PFSK-1 (cell line): Measurements from ENCODE around the gene ADARB1.

Source experiments
- FOXP2 ChIP-seq: optimal IDR thresholded peaks from 2 replicates; pipeline ENCODE3; 2011; ENCODE audit warnings: borderline replicate concordance, control low read depth, inconsistent platforms; ENCODE audit not compliant: insufficient read depth; ENCODE audit errors: extremely low read length, extremely low read depth
- POLR2AphosphoS5 ChIP-seq: IDR thresholded peaks from 2 replicates; pipeline ENCODE4 v1.6.1; 2012; ENCODE audit warnings: low read depth, mild to moderate bottlenecking, control low read depth, low read length, moderate library complexity
- SIN3A ChIP-seq: IDR thresholded peaks from 2 replicates; pipeline ENCODE4 v1.6.1; 2012; ENCODE audit warnings: mild to moderate bottlenecking, low read length, moderate library complexity, borderline replicate concordance; ENCODE audit not compliant: insufficient read depth
- TAF1 ChIP-seq: IDR thresholded peaks from 2 replicates; pipeline ENCODE4 v1.6.1; 2012; ENCODE audit warnings: low read length, control low read depth, borderline replicate concordance; ENCODE audit not compliant: insufficient read depth
- TF ChIP-seq, protein P1 (sequence below), 2 experiments: IDR thresholded peaks; 2 replicates each; pipeline versions ENCODE4 v1.6.1 to v1.8.0; 2011 to 2012; ENCODE audit warnings: low read depth in 2 of 2, low read length in 2 of 2, control low read depth in 1 of 2, inconsistent platforms in 1 of 2, mild to moderate bottlenecking in 1 of 2, moderate library complexity in 1 of 2; ENCODE audit not compliant: insufficient read depth in 1 of 2

ADARB1 gene

DNA sequence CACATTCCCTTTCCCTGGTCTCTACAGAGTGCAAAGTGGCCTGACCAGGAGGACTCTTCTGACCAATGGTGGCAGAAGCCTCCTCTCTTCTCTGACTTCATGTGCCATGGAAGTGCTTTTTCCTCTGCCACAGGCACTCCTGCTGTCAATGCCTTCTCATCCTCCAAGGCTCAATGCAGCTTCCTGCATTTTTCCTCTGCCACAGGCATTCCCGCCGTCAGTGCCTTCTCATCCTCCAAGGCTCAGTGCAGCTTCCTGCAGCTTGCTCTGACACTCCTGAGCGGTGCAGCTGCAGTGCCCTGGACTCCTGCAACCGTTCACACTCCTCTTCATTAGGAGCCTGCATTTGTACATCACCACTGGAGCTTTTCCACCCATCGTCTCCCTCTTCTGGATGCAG, 4.7 kb upstream of the ADARB1 start:
- TF ChIP-seq, protein P1, sequence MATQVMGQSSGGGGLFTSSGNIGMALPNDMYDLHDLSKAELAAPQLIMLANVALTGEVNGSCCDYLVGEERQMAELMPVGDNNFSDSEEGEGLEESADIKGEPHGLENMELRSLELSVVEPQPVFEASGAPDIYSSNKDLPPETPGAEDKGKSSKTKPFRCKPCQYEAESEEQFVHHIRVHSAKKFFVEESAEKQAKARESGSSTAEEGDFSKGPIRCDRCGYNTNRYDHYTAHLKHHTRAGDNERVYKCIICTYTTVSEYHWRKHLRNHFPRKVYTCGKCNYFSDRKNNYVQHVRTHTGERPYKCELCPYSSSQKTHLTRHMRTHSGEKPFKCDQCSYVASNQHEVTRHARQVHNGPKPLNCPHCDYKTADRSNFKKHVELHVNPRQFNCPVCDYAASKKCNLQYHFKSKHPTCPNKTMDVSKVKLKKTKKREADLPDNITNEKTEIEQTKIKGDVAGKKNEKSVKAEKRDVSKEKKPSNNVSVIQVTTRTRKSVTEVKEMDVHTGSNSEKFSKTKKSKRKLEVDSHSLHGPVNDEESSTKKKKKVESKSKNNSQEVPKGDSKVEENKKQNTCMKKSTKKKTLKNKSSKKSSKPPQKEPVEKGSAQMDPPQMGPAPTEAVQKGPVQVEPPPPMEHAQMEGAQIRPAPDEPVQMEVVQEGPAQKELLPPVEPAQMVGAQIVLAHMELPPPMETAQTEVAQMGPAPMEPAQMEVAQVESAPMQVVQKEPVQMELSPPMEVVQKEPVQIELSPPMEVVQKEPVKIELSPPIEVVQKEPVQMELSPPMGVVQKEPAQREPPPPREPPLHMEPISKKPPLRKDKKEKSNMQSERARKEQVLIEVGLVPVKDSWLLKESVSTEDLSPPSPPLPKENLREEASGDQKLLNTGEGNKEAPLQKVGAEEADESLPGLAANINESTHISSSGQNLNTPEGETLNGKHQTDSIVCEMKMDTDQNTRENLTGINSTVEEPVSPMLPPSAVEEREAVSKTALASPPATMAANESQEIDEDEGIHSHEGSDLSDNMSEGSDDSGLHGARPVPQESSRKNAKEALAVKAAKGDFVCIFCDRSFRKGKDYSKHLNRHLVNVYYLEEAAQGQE (IDR thresholded peaks at IDR 0.05; ENCODE audit: insufficient read depth in 1 of 2, low read depth in 2 of 2, low read length in 2 of 2) = no peak
- no peak for TF ChIP-seq FOXP2
- no peak for TF ChIP-seq POLR2AphosphoS5

DNA sequence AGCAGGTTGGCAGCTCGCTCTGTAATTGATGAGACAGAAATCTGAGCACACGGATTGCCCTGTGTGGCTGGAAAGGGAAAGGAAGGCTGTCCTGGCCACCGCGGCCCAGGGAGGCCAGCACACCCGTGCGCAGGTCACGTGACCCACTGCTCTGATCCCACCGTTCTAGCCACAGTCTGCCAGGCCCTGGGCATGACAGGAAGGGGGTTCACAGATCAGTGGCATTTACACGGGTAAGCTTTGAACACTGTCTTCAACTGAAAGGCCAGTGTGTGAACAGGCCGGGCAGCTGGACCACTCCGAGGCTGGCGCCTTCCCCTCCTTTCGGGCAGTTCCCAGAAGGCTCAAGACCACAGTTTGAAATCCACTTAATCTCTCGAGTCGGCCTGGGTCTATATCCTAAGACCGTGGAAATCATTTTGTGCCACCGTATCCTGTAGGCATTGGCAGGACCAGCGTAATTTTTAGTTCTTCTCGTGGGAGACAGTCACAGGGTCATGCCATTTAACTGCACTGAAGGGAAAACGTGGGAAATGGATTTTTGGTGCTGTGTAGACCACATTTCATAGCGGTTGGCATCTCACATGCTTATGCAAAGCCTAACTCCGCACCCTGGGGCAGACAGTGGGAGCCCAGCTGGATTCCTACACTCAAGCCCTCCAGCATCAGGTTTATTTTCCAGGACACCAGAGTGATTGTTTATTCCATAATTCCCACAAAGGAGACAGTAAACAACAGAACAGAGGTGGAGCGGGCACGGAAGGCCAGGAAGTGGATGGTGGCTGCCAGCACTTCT, 3.1 kb upstream of the ADARB1 start:
- TF ChIP-seq FOXP2 (no peak), TAF1 (no peak), SIN3A (no peak), POLR2AphosphoS5 (no peak)
- TF ChIP-seq, protein P1 (IDR thresholded peaks at IDR 0.05; ENCODE audit: insufficient read depth in 1 of 2, low read depth in 2 of 2, low read length in 2 of 2) = no peak

GRCh38 chr21:45071874-45072737, 2.3 kb upstream of the ADARB1 start:
- TF ChIP-seq, protein P1 (IDR thresholded peaks at IDR 0.05; ENCODE audit: insufficient read depth in 1 of 2, low read depth in 2 of 2, low read length in 2 of 2) = no peak
- no peak for TF ChIP-seq FOXP2
- no peak for TF ChIP-seq TAF1
- TF ChIP-seq POLR2AphosphoS5 = no peak
- no peak for TF ChIP-seq SIN3A

DNA sequence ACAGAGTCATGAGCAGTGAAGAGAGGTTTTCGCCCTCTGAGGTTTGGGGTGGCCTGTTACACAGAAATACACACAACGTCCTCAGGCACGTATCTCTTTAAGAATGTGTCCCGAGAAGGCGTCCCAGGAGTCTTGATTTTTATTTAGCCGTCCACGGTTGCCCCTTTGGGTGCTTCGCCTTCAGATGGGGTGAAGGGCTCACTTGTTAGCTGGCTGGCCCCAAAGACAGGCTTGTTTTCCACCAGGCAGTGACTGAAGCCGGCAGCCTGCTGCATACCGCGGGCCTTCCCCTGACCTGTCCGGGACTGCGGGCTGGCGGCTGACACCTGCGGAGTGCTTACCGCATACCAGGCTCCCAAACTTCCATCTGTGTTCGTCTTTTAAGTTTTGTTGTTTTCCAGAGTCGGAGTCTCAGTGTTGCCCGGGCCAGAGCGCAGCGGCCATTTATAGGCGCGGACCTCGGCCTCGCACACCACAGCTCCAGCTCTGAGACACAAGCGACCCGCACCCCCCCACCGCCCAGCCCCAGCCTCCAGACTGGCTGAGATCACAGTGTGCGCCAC, 1.6 kb upstream of the ADARB1 start:
- no peak for TF ChIP-seq TAF1
- no peak for TF ChIP-seq SIN3A
- no peak for TF ChIP-seq POLR2AphosphoS5
- TF ChIP-seq, protein P1 (IDR thresholded peaks at IDR 0.05; ENCODE audit: insufficient read depth in 1 of 2, low read depth in 2 of 2, low read length in 2 of 2) = no peak
- no peak for TF ChIP-seq FOXP2
